NCI-H748 (cell line): ENCODE measurements around the gene GADL1.

Experiments
- DNase-seq: peaks from one replicate; lab custom pipeline; 2025; ENCODE audit not compliant: unreplicated experiment; lab: John Stamatoyannopoulos, UW

Gene GADL1

GRCh38 chr3:30680789-30681648, 213.4 kb downstream of the GADL1 start:
- no peak for DNase-seq

DNA sequence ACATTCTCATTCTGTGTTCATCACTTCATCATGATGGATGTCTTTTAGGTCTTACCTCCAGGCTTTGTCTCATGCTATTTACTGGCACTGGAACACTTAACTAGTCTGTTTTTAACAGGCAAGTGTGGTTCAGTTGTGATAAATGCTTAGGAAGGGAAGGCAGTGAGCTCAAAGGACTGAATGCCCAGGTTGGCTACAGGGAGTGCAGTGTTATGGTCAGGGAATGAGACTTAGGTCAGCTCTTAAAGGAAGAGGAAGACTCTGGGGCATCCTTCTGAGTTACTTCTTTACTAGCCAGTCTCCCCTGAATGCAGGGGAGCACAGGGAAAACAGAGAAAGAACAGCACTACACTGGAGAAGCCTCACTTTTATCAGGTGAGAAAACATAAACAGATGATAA, 215.4 kb downstream of the GADL1 start:
- no peak for DNase-seq

DNA sequence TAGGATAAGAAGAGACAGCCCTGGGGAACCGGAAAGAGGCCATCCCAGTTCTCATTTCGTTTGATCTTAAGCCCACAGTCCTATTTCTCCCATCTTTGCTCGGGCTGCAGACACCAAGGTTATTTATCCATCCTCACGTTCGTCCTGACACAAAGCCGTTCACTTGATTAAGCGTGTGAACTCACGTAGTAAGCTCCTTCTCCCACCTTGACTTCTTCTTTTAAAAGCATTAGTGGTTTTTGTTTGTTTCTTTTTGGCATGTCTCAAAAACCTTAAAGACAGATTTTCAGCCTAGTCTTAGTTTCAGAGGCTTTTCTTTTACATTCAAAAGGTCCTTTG, 217.1 kb downstream of the GADL1 start:
- no peak for DNase-seq

DNA sequence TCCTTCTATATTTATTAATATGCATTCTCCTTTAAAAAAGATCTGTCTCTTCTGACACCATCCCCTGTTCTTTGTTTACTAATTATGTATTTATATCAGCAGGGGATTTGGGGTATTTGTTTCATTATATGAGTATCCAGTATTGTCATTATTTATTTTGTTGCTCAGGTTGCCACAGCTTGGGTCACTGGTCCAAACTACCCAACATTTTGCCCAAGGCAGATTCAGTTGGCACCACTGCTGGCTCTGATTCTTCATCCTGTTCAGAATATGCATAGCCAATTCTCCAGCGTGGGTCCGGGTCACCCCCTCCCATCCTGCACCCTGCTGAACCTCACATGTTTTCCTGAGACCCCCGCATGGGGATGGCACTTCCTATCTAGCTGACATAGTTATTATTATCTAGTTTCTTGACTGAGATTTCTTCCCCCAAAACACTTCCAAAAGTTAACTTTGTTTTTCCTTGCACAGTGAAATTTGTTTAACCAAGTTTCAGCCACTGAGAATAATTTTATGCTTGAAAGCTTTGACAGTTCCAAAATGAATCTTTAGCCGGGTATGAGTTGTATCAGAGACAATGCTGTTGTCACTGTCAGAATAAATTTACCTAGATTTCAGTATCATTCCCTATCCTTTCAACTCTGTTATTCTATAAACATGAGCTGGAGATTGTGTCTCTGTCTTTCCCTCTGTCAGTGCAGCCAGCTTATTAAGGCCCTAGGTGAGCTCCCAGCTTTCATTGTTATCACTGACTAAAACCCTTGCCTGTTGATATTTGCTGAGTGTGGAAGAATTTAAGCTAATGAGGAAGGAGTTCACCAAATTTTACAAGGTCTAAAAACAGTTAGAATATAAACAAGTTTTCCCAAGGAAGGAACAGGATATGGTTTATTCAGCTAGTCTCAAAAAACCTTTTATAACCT, 217.8 kb downstream of the GADL1 start:
- no peak for DNase-seq
